ENCODE results near the gene MRPL27. TPM values are rescaled to one million over a fixed set of nuclear protein-coding genes. Genes with fewer than 3 reads are reported as not detected.
"Not testable (repeated sequence)": the region's sequence is repeated elsewhere in the genome, so short reads cannot be mapped to it uniquely, and the experiment has no call there.

The MRPL27 gene
- total and polyA plus RNA-seq, 2 donors from 2014 or later: 54.0 to 227 TPM

DNA sequence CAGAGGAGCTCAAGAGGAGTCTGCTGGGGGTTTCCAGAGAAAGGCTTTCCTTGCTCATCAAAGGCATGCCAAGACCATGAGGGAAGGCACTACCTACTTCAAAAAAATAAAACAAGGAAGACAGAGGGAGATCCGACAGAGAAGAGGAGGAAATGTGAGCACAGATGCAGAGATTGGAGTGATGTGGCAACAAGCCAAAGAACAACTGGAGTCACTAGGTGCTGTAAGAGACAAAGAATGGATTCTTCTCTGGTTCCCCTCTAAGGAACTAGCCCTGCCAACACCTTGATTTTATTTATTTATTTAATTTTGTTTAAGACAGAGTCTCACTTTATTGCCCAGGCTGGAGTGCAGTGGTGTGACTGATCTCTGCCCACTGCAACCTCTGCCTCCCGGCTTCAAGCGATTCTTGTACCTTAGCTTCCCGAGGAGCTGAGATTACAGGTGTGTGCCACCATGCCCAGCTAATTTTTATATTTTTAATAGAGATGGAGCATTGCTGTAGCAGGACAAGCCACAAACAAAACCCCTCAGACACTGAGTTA is 39.3 kb upstream of the MRPL27 start:
- Histone ChIP-seq H3K27ac (ENCODE audit: low read depth in 2 of 2, low read length in 2 of 2) (no peak overlapping the region), H3K27me3 (ENCODE audit: control insufficient read depth, insufficient read depth, low read length) (no peaks in the 10 kb centered on the region), H3K9me3 (ENCODE audit: control insufficient read depth in 2 of 3, insufficient read depth in 1 of 3, low read length in 3 of 3) (no peaks in the 10 kb centered on the region), H3K4me1 (ENCODE audit: control insufficient read depth in 2 of 3, insufficient read depth in 2 of 3, low read depth in 1 of 3, low read length in 3 of 3) (no peaks in the 10 kb centered on the region), H3K4me3 (ENCODE audit: low read length in 3 of 3) (no peak overlapping the region), H3K36me3 (ENCODE audit: control insufficient read depth in 2 of 3, insufficient read depth in 3 of 3, low read length in 3 of 3) (no peaks in the 10 kb centered on the region), H3K9ac (ENCODE audit: low read length in 3 of 3) (no peak overlapping the region)
- TF ChIP-seq, protein P1, sequence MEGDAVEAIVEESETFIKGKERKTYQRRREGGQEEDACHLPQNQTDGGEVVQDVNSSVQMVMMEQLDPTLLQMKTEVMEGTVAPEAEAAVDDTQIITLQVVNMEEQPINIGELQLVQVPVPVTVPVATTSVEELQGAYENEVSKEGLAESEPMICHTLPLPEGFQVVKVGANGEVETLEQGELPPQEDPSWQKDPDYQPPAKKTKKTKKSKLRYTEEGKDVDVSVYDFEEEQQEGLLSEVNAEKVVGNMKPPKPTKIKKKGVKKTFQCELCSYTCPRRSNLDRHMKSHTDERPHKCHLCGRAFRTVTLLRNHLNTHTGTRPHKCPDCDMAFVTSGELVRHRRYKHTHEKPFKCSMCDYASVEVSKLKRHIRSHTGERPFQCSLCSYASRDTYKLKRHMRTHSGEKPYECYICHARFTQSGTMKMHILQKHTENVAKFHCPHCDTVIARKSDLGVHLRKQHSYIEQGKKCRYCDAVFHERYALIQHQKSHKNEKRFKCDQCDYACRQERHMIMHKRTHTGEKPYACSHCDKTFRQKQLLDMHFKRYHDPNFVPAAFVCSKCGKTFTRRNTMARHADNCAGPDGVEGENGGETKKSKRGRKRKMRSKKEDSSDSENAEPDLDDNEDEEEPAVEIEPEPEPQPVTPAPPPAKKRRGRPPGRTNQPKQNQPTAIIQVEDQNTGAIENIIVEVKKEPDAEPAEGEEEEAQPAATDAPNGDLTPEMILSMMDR (IDR thresholded peaks at IDR 0.05; ENCODE audit: borderline replicate concordance, extremely low read depth, insufficient read depth): no peak
- intact Hi-C loops (cut with DNase I): no loop called here
- FAIRE-seq: no peak
- no peak for DNase-seq

DNA sequence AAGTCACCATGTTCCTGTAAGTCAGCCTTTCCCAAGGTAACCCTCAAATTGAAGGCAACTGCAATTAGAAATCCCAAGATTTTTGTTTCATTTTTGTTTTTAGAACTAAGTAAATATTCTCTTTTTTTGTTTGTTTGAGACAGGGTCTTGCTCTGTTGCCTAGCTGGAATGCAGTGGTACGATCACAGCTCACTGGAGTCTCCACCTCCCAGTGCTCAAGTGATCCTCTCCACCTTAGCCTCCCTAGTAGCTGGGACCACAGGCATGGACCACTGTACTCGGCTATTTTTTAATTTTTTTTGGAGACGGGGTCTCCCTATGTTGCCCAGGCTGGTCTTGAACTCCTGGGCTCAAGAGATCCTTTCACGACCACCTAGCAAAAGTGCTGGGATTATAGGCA is 34.9 kb upstream of the MRPL27 start:
- DNase-seq: no peak
- H3K9ac ChIP-seq (ENCODE audit: low read length in 3 of 3): no peak overlapping the region
- H3K4me1 ChIP-seq (ENCODE audit: control insufficient read depth in 2 of 3, insufficient read depth in 2 of 3, low read depth in 1 of 3, low read length in 3 of 3): no peaks in the 10 kb centered on the region
- intact Hi-C loops (cut with DNase I): no loop called here
- H3K36me3 ChIP-seq (ENCODE audit: control insufficient read depth in 2 of 3, insufficient read depth in 3 of 3, low read length in 3 of 3): no peaks in the 10 kb centered on the region
- FAIRE-seq: no peak
- no peak overlapping the region for H3K27ac ChIP-seq (ENCODE audit: low read depth in 2 of 2, low read length in 2 of 2)
- no peaks in the 10 kb centered on the region for H3K27me3 ChIP-seq (ENCODE audit: control insufficient read depth, insufficient read depth, low read length)
- TF ChIP-seq, protein P1 (IDR thresholded peaks at IDR 0.05; ENCODE audit: borderline replicate concordance, extremely low read depth, insufficient read depth): no peak
- no peaks in the 10 kb centered on the region for H3K9me3 ChIP-seq (ENCODE audit: control insufficient read depth in 2 of 3, insufficient read depth in 1 of 3, low read length in 3 of 3)
- no peak overlapping the region for H3K4me3 ChIP-seq (ENCODE audit: low read length in 3 of 3)

DNA sequence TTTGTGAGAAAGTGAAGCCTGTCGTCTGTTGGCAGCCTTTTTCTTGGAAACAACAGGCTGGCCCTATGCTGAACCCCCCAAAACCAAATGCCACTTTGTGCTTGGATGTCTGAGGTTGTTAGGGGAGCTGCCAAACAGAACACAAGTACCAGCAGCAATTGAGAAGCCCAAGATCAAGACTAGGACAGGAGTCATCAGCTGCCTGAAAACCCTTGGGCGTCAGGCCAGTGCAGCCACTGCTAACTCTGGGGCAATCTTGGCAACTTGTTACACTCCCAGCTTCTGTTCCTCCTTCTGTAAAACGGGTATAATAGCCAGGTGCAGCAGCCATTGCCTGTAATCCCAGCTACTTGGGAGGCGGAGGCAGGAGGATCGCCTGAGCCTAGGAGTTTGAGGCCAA is 33.6 kb upstream of the MRPL27 start:
- H3K27me3 ChIP-seq (ENCODE audit: control insufficient read depth, insufficient read depth, low read length): no peaks in the 10 kb centered on the region
- H3K27ac ChIP-seq (ENCODE audit: low read depth in 2 of 2, low read length in 2 of 2): no peak overlapping the region
- no peaks in the 10 kb centered on the region for H3K4me1 ChIP-seq (ENCODE audit: control insufficient read depth in 2 of 3, insufficient read depth in 2 of 3, low read depth in 1 of 3, low read length in 3 of 3)
- no peak overlapping the region for H3K4me3 ChIP-seq (ENCODE audit: low read length in 3 of 3)
- TF ChIP-seq, protein P1 (IDR thresholded peaks at IDR 0.05; ENCODE audit: borderline replicate concordance, extremely low read depth, insufficient read depth): no peak
- no peaks in the 10 kb centered on the region for H3K9me3 ChIP-seq (ENCODE audit: control insufficient read depth in 2 of 3, insufficient read depth in 1 of 3, low read length in 3 of 3)
- intact Hi-C loops (cut with DNase I): no loop called here
- H3K9ac ChIP-seq (ENCODE audit: low read length in 3 of 3): no peak overlapping the region
- no peaks in the 10 kb centered on the region for H3K36me3 ChIP-seq (ENCODE audit: control insufficient read depth in 2 of 3, insufficient read depth in 3 of 3, low read length in 3 of 3)
- FAIRE-seq (no peak), DNase-seq (no peak)

DNA sequence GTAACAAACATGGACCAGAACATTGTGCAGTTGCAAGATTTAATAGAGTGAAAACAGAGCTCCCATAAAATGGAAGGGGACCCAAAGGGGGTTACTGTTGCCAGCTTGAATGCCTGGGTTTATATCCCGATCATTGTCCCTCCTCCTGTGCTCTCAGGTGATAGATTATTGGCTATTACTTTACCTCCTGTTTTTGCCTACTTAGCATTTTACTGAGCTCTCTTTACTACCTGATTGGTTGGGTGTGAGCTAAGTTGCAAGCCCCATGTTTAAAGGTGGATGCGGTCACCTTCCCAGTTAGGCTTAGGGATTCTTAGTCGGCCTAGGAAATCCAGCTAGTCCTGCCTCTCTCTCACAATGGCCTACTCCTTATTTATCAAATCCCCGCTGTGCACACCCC is 32.4 kb upstream of the MRPL27 start:
- H3K36me3 ChIP-seq (ENCODE audit: control insufficient read depth in 2 of 3, insufficient read depth in 3 of 3, low read length in 3 of 3); DNase-seq; H3K4me3 ChIP-seq (ENCODE audit: low read length in 3 of 3); intact Hi-C loops (cut with DNase I); H3K27me3 ChIP-seq (ENCODE audit: control insufficient read depth, insufficient read depth, low read length); H3K9me3 ChIP-seq (ENCODE audit: control insufficient read depth in 2 of 3, insufficient read depth in 1 of 3, low read length in 3 of 3); FAIRE-seq; H3K27ac ChIP-seq (ENCODE audit: low read depth in 2 of 2, low read length in 2 of 2); H3K9ac ChIP-seq (ENCODE audit: low read length in 3 of 3); H3K4me1 ChIP-seq (ENCODE audit: control insufficient read depth in 2 of 3, insufficient read depth in 2 of 3, low read depth in 1 of 3, low read length in 3 of 3): not testable (repeated sequence)

DNA sequence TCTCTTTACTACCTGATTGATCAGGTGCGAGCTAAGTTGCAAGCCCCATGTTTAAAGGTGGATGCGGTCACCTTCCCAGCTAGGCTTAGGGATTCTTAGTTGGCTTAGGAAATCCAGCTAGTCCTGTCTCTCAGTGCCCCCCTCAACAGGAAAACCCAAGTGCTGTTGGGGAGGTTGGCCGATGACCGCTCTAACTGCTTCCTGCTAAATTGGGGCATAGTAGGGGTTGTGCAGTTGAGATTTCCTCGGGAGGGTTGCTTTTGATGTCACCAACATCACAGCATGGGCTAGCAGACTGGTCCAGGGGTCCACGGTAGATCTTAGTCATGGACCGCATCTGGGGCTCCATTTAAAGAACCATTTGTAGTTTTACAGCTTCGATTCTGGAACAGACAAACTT is 26.6 kb upstream of the MRPL27 start:
- H3K36me3 ChIP-seq (ENCODE audit: control insufficient read depth in 2 of 3, insufficient read depth in 3 of 3, low read length in 3 of 3); H3K27ac ChIP-seq (ENCODE audit: low read depth in 2 of 2, low read length in 2 of 2); DNase-seq; intact Hi-C loops (cut with DNase I); H3K4me3 ChIP-seq (ENCODE audit: low read length in 3 of 3); H3K9ac ChIP-seq (ENCODE audit: low read length in 3 of 3); FAIRE-seq; H3K27me3 ChIP-seq (ENCODE audit: control insufficient read depth, insufficient read depth, low read length); H3K9me3 ChIP-seq (ENCODE audit: control insufficient read depth in 2 of 3, insufficient read depth in 1 of 3, low read length in 3 of 3): not testable (repeated sequence)
- peaks cover 3 to 15% (median 10%) of the 10 kb centered on the region in 3 donors for H3K4me1 ChIP-seq (ENCODE audit: control insufficient read depth in 2 of 3, insufficient read depth in 2 of 3, low read depth in 1 of 3, low read length in 3 of 3)

DNA sequence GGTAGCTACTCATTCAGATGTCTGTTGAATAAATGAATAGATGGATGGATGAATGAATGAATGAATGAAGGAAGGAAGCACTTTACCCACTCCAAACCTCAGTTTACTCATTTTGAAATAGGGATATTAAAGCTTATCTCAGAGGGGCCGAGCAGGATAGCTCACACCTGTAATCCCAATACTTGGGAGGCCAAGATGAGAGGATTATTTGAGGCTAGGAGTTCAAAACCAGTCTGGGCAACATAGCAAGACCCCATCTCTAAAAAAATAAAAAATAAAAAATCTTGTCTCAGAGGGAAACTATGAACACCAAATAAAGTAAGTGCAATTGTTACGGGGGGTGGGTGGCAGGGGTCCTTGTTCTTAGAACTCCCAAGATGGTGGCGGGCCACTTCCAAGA is 25.7 kb upstream of the MRPL27 start:
- DNase-seq; H3K27me3 ChIP-seq (ENCODE audit: control insufficient read depth, insufficient read depth, low read length); H3K27ac ChIP-seq (ENCODE audit: low read depth in 2 of 2, low read length in 2 of 2); H3K9me3 ChIP-seq (ENCODE audit: control insufficient read depth in 2 of 3, insufficient read depth in 1 of 3, low read length in 3 of 3); H3K9ac ChIP-seq (ENCODE audit: low read length in 3 of 3); H3K4me3 ChIP-seq (ENCODE audit: low read length in 3 of 3); intact Hi-C loops (cut with DNase I); FAIRE-seq: not testable (repeated sequence)
- peaks cover 3 to 15% (median 10%) of the 10 kb centered on the region in 3 donors for H3K4me1 ChIP-seq (ENCODE audit: control insufficient read depth in 2 of 3, insufficient read depth in 2 of 3, low read depth in 1 of 3, low read length in 3 of 3)
- H3K36me3 ChIP-seq (ENCODE audit: control insufficient read depth in 2 of 3, insufficient read depth in 3 of 3, low read length in 3 of 3): peaks cover 5 to 11% (median 6%) of the 10 kb centered on the region in 3 donors

Data from kidney (tissue), 14 donors.